Measurements from ENCODE around the gene EEF1AKMT3. TPM values are rescaled to one million over a fixed set of nuclear protein-coding genes. Genes with fewer than 3 reads are reported as not detected.
A peak's percentile ranks its signal among the peaks of the same experiment; 100 is the strongest.

EEF1AKMT3 gene
- total RNA-seq, 4 donors from 2014 or later: 1.9 to 6.7 (median 4.3) TPM

DNA sequence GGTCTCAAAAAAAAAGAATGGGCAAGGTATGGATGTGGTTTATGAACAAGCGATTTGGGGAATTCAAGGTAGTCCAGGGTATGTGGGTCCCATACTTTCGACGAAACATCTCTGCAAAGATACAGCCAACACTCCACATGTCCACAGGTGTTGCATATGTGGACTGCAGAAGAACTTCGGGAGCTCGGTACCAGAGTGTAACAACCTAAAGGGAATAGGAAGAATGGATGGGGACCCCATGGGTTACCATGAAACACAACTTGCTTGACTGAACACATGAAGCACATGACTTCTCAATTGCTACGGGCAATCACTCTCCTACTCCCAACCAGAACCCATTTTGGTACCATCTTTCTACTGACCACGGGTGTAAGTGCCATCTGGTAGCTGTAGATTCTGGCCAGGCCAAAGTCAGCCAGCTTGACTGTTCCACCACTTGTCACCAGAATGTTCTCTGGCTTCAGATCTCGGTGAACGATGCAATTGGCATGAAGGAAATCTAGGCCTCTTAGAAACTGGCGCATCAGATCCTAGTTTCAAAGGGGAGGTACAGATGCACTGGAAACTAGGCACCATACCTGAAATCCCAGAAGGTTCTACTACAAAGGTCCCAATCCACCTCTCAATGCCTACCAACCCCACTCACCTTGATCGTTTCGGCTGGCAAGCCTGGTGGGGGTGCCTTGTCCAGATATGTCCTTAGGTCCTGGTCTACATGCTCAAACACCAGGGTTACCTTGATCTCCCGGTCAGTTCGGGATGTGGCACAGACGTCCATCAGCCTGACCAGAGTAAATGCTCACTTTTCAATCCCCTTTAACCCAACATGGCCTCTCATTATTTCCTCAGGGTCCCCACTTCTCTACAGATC lies 21.6 kb upstream of the EEF1AKMT3 start:
- Histone ChIP-seq H3K4me1 (peaks cover 12 to 39% (median 30%) of the 10 kb centered on the region in 4 donors), H3K27ac (peak overlapping the region; percentile 77 to 90 (median 87)), H3K36me3 (peaks cover 0 to 24% (median 6%) of the 10 kb centered on the region in 4 donors), H3K27me3 (no peaks in the 10 kb centered on the region), H3K9me3 (no peaks in the 10 kb centered on the region), H3K4me3 (peak overlapping the region in 3 of 4 donors; percentile 47 to 58 (median 57))
- in situ Hi-C loops (cut with MboI; ENCODE audit: low pct_ligation_motif_present in 1 of 4, low pct_unique_long_range_greater_than_20kb in 1 of 4, low sequenced_read_pairs in 3 of 4): no loop called here
- WGBS, 2 donors (ENCODE audit: low coverage in 1 of 2): 84 to 96% methylated on average over 7 to 15 of the region's 15 CpGs
- TF ChIP-seq, protein P1, sequence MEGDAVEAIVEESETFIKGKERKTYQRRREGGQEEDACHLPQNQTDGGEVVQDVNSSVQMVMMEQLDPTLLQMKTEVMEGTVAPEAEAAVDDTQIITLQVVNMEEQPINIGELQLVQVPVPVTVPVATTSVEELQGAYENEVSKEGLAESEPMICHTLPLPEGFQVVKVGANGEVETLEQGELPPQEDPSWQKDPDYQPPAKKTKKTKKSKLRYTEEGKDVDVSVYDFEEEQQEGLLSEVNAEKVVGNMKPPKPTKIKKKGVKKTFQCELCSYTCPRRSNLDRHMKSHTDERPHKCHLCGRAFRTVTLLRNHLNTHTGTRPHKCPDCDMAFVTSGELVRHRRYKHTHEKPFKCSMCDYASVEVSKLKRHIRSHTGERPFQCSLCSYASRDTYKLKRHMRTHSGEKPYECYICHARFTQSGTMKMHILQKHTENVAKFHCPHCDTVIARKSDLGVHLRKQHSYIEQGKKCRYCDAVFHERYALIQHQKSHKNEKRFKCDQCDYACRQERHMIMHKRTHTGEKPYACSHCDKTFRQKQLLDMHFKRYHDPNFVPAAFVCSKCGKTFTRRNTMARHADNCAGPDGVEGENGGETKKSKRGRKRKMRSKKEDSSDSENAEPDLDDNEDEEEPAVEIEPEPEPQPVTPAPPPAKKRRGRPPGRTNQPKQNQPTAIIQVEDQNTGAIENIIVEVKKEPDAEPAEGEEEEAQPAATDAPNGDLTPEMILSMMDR (IDR thresholded peaks at IDR 0.05): no peak
- TF ChIP-seq EP300 (IDR thresholded peaks at IDR 0.05; ENCODE audit: low read depth) (no peak), POLR2AphosphoS5 (IDR thresholded peaks at IDR 0.05) (no peak), POLR2A (IDR thresholded peaks at IDR 0.05) (no peak)
- DNase-seq: no peak
- intact Hi-C loops (cut with DNase I; ENCODE audit: low total_unique reads): no loop called here

DNA sequence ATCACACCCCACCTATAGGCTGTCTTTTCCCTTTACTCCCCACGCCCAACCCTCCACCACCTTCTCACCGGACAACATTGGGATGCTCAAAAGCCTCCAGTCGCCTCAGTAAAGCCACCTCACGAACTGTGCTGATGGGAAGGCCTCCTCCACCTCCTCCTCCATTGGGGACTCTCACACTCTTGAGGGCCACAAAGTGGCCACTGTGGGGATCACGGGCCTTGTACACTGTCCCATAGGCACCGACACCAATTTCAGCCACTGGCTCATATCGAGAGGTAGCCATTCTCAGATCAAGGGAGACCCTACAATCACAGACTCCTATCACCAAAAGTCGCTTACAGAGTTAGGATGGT lies 21.0 kb upstream of the EEF1AKMT3 start:
- no peaks in the 10 kb centered on the region for H3K27me3 ChIP-seq
- H3K4me1 ChIP-seq: peaks cover 12 to 40% (median 33%) of the 10 kb centered on the region in 4 donors
- H3K36me3 ChIP-seq: peaks cover 0 to 24% (median 6%) of the 10 kb centered on the region in 4 donors
- 7 to 30% methylated on average over 2 to 8 of the region's 8 CpGs for WGBS, 2 donors (ENCODE audit: low coverage in 1 of 2)
- in situ Hi-C loops (cut with MboI; ENCODE audit: low pct_ligation_motif_present in 1 of 4, low pct_unique_long_range_greater_than_20kb in 1 of 4, low sequenced_read_pairs in 3 of 4): no loop called here
- DNase-seq: no peak
- H3K9me3 ChIP-seq: no peaks in the 10 kb centered on the region
- intact Hi-C loops (cut with DNase I; ENCODE audit: low total_unique reads): no loop called here
- peak overlapping the region; percentile 47 to 76 (median 58) for H3K4me3 ChIP-seq
- TF ChIP-seq, protein P1 (IDR thresholded peaks at IDR 0.05): no peak
- TF ChIP-seq POLR2AphosphoS5 (IDR thresholded peaks at IDR 0.05): no peak
- peak overlapping the region; percentile 77 to 90 (median 87) for H3K27ac ChIP-seq

DNA sequence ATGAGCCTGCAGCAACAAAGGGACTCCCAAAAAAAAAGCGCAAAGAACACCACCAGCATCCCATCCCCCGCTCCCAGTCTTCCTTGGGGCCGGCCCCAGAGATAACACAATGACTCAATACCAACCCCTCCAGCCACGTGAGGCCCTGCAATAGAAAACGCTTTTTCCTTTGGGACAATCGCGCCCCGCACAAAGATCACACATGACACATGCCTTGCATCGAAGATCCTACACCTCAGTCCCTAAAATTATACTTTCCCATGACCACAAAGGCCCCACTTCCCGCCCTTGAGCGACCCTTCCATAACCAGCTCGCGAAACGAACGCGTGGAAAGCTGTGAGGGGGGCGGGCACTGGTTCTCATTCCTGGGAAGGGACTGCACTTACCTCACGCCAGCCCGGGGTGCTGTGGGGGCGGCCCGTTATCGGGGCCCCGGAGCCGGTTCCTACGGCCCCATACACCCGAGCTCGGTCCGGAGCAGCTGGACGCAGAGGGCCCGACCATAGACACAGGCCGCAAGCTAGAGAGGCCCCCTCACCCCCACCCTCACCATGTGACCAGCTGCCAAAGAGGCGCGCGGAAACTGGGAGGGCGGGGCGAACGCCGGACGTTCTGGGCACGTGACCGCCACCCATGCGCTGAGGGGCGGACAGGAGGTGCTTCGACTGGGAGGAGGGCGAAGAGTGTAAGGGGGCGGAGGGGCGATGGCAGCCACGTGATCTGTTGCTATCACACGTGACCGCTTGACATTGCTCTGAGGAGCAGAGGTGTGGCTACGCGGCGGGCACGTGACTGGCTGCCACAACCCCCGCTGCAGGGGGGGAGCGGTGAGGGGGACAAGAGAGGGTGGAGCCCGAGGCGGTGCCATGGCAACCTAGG lies 20.4 kb upstream of the EEF1AKMT3 start, which contains the start of gene CDK4:
CDK4 (minus strand) TSS at position 523 of the 880 bp plus-strand sequence. CDS start 593 bp downstream, outside the sequence.
- Histone ChIP-seq H3K27ac (peak within 1 kb of the TSS; percentile 77 to 90 (median 87)), H3K4me3 (peak within 1 kb of the TSS; percentile 47 to 76 (median 58)), H3K9me3 (no peaks in the 10 kb centered on the region), H3K4me1 (peaks cover 12 to 46% (median 39%) of the 10 kb centered on the region in 4 donors), H3K36me3 (peaks cover 0 to 21% (median 6%) of the 10 kb centered on the region in 4 donors), H3K27me3 (no peaks in the 10 kb centered on the region)
- intact Hi-C loops (cut with DNase I; ENCODE audit: low total_unique reads) (no loop called here), in situ Hi-C loops (cut with MboI; ENCODE audit: low pct_ligation_motif_present in 1 of 4, low pct_unique_long_range_greater_than_20kb in 1 of 4, low sequenced_read_pairs in 3 of 4) (no loop called here)
- peak; percentile 76 to 79 (median 76) for TF ChIP-seq POLR2AphosphoS5 (IDR thresholded peaks at IDR 0.05)
- peak; percentile 76 for TF ChIP-seq POLR2A (IDR thresholded peaks at IDR 0.05)
- TF ChIP-seq, protein P1 (IDR thresholded peaks at IDR 0.05): peak in 1 of 5 experiments; percentile 9
- TF ChIP-seq EP300 (IDR thresholded peaks at IDR 0.05; ENCODE audit: low read depth): no peak
- peak; percentile 99 for DNase-seq
- 0 to 1% methylated on average over 13 to 42 of the region's 58 CpGs for WGBS, 2 donors (ENCODE audit: low coverage in 1 of 2)

DNA sequence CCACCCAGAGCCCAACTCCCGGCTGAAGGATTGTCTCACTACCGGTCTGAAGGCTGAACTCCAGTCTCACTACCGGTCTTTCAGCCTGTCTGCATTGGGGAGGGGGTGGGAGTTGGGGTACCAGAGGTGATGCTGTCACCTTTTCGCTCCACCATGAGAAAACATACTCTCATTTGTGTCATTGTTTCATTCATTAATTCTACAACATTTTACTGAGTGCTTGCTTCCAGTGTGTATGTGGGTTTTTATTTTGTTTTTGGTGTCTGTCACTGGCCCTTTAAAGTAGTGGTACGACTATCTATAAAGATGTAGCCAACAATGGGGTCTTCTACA lies 19.8 kb upstream of the EEF1AKMT3 start:
- Histone ChIP-seq H3K4me3 (peak overlapping the region in 2 of 4 donors; percentile 57 to 58), H3K27me3 (no peaks in the 10 kb centered on the region), H3K4me1 (peaks cover 12 to 46% (median 39%) of the 10 kb centered on the region in 4 donors), H3K9me3 (no peaks in the 10 kb centered on the region), H3K27ac (peak overlapping the region; percentile 61 to 86 (median 80)), H3K36me3 (peaks cover 0 to 15% (median 4%) of the 10 kb centered on the region in 4 donors)
- 0% methylated on average over 5 of the region's 5 CpGs; no CpG with 5 or more reads in 1 of the 2 donors for WGBS, 2 donors (ENCODE audit: low coverage in 1 of 2)
- no peak for TF ChIP-seq POLR2AphosphoS5 (IDR thresholded peaks at IDR 0.05)
- no peak for TF ChIP-seq EP300 (IDR thresholded peaks at IDR 0.05; ENCODE audit: low read depth)
- TF ChIP-seq, protein P1 (IDR thresholded peaks at IDR 0.05): no peak
- TF ChIP-seq POLR2A (IDR thresholded peaks at IDR 0.05): no peak
- intact Hi-C loops (cut with DNase I; ENCODE audit: low total_unique reads) (no loop called here), in situ Hi-C loops (cut with MboI; ENCODE audit: low pct_ligation_motif_present in 1 of 4, low pct_unique_long_range_greater_than_20kb in 1 of 4, low sequenced_read_pairs in 3 of 4) (no loop called here)
- no peak for DNase-seq
